K562 (cell line): Measurements from ENCODE around the gene MYL12A. TPM values are rescaled to one million over a fixed set of nuclear protein-coding genes. Genes with fewer than 3 reads are reported as not detected.

ENCODE experiments used
- BRD9 ChIP-seq: fragments of 450-650 bp; IDR thresholded peaks from 2 replicates; pipeline ENCODE4 v1.6.1; 2018; ENCODE audit warnings: low read depth; ENCODE audit not compliant: partially characterized antibody
- CBX1 ChIP-seq: sonication (generic); IDR thresholded peaks from 2 replicates; pipeline ENCODE4 v1.6.1; 2016; ENCODE audit warnings: antibody characterized with exemption, low read depth, mild to moderate bottlenecking
- CREM ChIP-seq: IDR thresholded peaks from 2 replicates; pipeline ENCODE4 v1.6.1; 2014; ENCODE audit warnings: antibody characterized with exemption, low read depth
- ETV1 ChIP-seq: fragments of 450-650 bp; conservative IDR thresholded peaks from 2 replicates; pipeline ENCODE4 v1.6.1; 2016; ENCODE audit warnings: missing genetic modification characterization, control low read depth, low read depth, missing compliant biosample characterization
- HBP1 ChIP-seq: fragments of 450-650 bp; formaldehyde crosslinking; IDR thresholded peaks from 2 replicates; pipeline ENCODE4 v1.4.0; 2022; ENCODE audit warnings: missing genetic modification characterization
- HDAC2 ChIP-seq: fragments of 450-650 bp; IDR thresholded peaks from 2 replicates; pipeline ENCODE4 v1.6.1; 2016; ENCODE audit warnings: mild to moderate bottlenecking
- KAT2B ChIP-seq: IDR thresholded peaks from one replicate; pipeline ENCODE4 v1.6.1; 2012; ENCODE audit warnings: low read depth, mild to moderate bottlenecking, control low read depth, inconsistent platforms, low read length, moderate library complexity
- KDM5B ChIP-seq: fragments of 200-600 bp; sonication (generic); IDR thresholded peaks from 2 replicates; pipeline ENCODE4 v1.6.1; 2012; ENCODE audit warnings: low read depth, mild to moderate bottlenecking, moderate library complexity, low read length, control low read depth, inconsistent platforms; ENCODE audit not compliant: insufficient replicate concordance
- MEF2D ChIP-seq: conservative IDR thresholded peaks from 2 replicates; pipeline ENCODE4 v1.6.1; 2016; ENCODE audit warnings: low read depth, missing genetic modification characterization, missing compliant biosample characterization
- MLLT1 ChIP-seq, 2 experiments: fragments of 450-650 bp; IDR thresholded peaks; 2 replicates each; pipeline ENCODE4 v1.6.1; 2016
- NBN ChIP-seq: fragments of 450-650 bp; IDR thresholded peaks from 2 replicates; pipeline ENCODE4 v1.6.1; 2016; ENCODE audit warnings: low read depth, mild to moderate bottlenecking
- PBX2 ChIP-seq, 2 experiments: IDR thresholded peaks in 1 of 2; conservative IDR thresholded peaks in 1 of 2; 2 replicates each; pipeline ENCODE4 v1.6.1; 2016; ENCODE audit warnings: low read depth in 2 of 2, mild to moderate bottlenecking in 1 of 2, missing compliant biosample characterization in 1 of 2, missing genetic modification characterization in 1 of 2, moderate library complexity in 1 of 2
- POLR3A ChIP-seq: IDR thresholded peaks from 2 replicates; pipeline ENCODE4 v1.6.1; 2011; ENCODE audit warnings: borderline replicate concordance, mild to moderate bottlenecking, moderate library complexity; ENCODE audit not compliant: insufficient read length, insufficient read depth; ENCODE audit errors: extremely low read depth
- POU5F1 ChIP-seq: fragments of 150-350 bp; IDR thresholded peaks from 2 replicates; pipeline ENCODE4 v1.6.1; 2014; ENCODE audit warnings: borderline replicate concordance, low read length, low read depth, mild to moderate bottlenecking; ENCODE audit not compliant: partially characterized antibody
- RBM14 ChIP-seq: fragments of 200-400 bp; formaldehyde crosslinking; IDR thresholded peaks from 2 replicates; pipeline ENCODE4 v1.6.1; 2018; ENCODE audit warnings: low read depth, mild to moderate bottlenecking, low read length, moderate library complexity, borderline replicate concordance; ENCODE audit not compliant: insufficient read depth
- SP1 ChIP-seq: sonication (generic); formaldehyde crosslinking; IDR thresholded peaks from 2 replicates; pipeline ENCODE4 v1.8.1; 2022; ENCODE audit warnings: mild to moderate bottlenecking, missing genetic modification reagents
- SREBF1 ChIP-seq: fragments of 150-350 bp; IDR thresholded peaks from 2 replicates; pipeline ENCODE4 v1.6.1; 2014; ENCODE audit warnings: antibody characterized with exemption, low read depth, low read length, borderline replicate concordance
- THAP7 ChIP-seq: fragments of 250-450 bp; sonication (Bioruptor Pico); IDR thresholded peaks from 2 replicates; pipeline ENCODE4 v1.5.0; 2021
- ZNF121 ChIP-seq: sonication (generic); formaldehyde crosslinking; conservative IDR thresholded peaks from 2 replicates; pipeline ENCODE4 v1.8.0; 2022; ENCODE audit warnings: missing genetic modification reagents
- ZNF24 ChIP-seq: fragments of 450-650 bp; IDR thresholded peaks from 2 replicates; pipeline ENCODE4 v1.6.1; 2016
- ZNF695 ChIP-seq: fragments of 450-650 bp; formaldehyde crosslinking; IDR thresholded peaks from 2 replicates; pipeline ENCODE4 v1.4.0; 2020; ENCODE audit warnings: mild to moderate bottlenecking, moderate library complexity
- polyA plus RNA-seq, 8 experiments: library from polyadenylated mRNA; depleted of rRNA in 4 of 8; stranded (reverse) in 5 of 8; unstranded in 3 of 8; fragments of >200 nt; fragmentation: Nextera tagmentation in 2 of 8; fragmentation: Illumina TruSeq in 1 of 8; extraction: Ambion mirVana in 2 of 8; extraction: Trizol in 1 of 8; gene quantifications; 2 replicates each; pipeline versions ENCODE4 v1.2.1 to v1.2.3, GENCODE V29; 2011 to 2014; ENCODE audit warnings: inconsistent platforms in 1 of 8, missing spikeins in 1 of 8
- total RNA-seq, 7 experiments: library from RNA; depleted of rRNA in 6 of 7; stranded (reverse); fragments of >200 nt in 6 of 7; fragmentation: Illumina TruSeq in 2 of 7; extraction: Trizol in 2 of 7; gene quantifications; 2 replicates each; pipeline versions ENCODE4 v1.2.1 to v1.2.3, GENCODE V29; 2011 to 2021; ENCODE audit warnings: low replicate concordance in 1 of 7

MYL12A gene
- total and polyA plus RNA-seq, 9 of the 15 experiments (the other 6 are each of a cell fraction or from before 2014, with no cell fraction given): 308 to 1,031 (median 559) TPM

- peak in 1 of 2 experiments; percentile 2; a peak in 1 of 4 replicates for TF ChIP-seq MLLT1 (IDR thresholded peaks at IDR 0.05)
- TF ChIP-seq ETV1 (tag): no peak; the same call in 1 of the 2 replicates
- TF ChIP-seq POU5F1: no peak
- no peak for TF ChIP-seq PBX2 (CRISPR knock-in tag; IDR thresholded peaks at IDR 0.05; ENCODE audit: low read depth)
- TF ChIP-seq PBX2 (tag; conservative IDR thresholded peaks at IDR 0.05; ENCODE audit: low read depth): no peak
- TF ChIP-seq RBM14: no peak
- no peak for TF ChIP-seq HBP1 (CRISPR knock-in tag)
- peak; percentile 91 for TF ChIP-seq ZNF121 (CRISPR knock-in tag)
- TF ChIP-seq CREM: peak; percentile 62
- TF ChIP-seq POLR3A: no peak
- no peak for TF ChIP-seq HDAC2
- 0 out of 2 replicates have a peak, but pooled peaks have one; percentile 50 for TF ChIP-seq CBX1
- TF ChIP-seq THAP7: no peak
- TF ChIP-seq SP1 (CRISPR knock-in tag): peak; percentile 88
- TF ChIP-seq MEF2D (tag): 0 out of 2 replicates have a peak, but pooled peaks have one; percentile 1
- TF ChIP-seq SREBF1: peak; percentile 68; the same call in 1 of the 2 replicates
- TF ChIP-seq BRD9: peak; percentile 93
- TF ChIP-seq ZNF24: peak; percentile 82
- TF ChIP-seq ZNF695: 0 out of 2 replicates have a peak, but pooled peaks have one; percentile 31
- no peak for TF ChIP-seq KAT2B
- peak; percentile 79 for TF ChIP-seq KDM5B
- no peak for TF ChIP-seq NBN
Measured at GRCh38 chr18:3245853-3246634, 1.6 kb upstream of the MYL12A start (continued).
